CD4-positive, alpha-beta T cell treated with Interleukin-17A for 4 hours (primary cell): ENCODE results near the gene RXRA.

ENCODE experiments used
- DNase-seq: peaks from one replicate; pipeline ENCODE4 v3.0.0-alpha.2; 2020; ENCODE audit warnings: mixed read lengths

Gene RXRA

DNA sequence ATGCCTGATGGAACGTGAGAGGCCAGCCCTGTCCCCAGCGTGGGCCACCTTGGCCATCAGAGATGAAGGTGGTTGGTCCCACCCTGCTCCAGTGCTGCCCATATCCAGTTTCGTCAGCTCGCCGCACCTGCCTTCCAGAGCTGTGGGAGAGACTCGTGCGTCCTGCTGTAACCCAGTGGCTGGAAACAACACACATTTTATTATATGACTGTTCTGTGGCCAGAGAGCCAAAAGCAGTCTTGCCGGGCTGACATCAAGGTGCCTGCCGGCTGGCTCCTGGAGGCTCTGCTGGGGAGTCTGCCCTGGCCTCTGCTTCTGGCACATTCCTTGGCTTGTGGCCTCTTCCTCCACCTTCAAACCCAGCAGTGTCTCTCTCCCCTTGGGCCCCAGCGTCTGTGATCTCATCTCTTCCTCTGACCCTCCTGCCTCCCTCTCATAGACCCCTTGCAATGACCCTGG lies 94.7 kb downstream of the RXRA start:
- DNase-seq: no peak

DNA sequence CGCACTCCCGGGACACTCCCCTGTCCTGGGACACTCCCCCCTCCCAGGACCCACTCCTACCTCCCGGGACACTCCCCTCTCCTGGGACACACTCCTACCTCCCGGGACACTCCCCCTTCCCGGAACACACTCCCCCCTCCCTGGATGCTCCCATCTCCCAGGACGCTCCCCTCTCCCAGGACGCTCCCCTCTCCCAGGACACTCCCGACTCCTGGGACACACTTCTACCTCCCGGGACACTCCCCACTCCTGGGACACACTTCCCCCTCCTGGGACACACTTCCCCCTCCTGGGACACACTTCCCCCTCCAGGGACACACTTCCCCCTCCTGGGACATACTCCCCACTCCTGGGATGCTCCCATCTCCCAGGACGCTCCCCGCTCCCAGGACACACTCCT lies 95.6 kb downstream of the RXRA start:
- DNase-seq: no peak

DNA sequence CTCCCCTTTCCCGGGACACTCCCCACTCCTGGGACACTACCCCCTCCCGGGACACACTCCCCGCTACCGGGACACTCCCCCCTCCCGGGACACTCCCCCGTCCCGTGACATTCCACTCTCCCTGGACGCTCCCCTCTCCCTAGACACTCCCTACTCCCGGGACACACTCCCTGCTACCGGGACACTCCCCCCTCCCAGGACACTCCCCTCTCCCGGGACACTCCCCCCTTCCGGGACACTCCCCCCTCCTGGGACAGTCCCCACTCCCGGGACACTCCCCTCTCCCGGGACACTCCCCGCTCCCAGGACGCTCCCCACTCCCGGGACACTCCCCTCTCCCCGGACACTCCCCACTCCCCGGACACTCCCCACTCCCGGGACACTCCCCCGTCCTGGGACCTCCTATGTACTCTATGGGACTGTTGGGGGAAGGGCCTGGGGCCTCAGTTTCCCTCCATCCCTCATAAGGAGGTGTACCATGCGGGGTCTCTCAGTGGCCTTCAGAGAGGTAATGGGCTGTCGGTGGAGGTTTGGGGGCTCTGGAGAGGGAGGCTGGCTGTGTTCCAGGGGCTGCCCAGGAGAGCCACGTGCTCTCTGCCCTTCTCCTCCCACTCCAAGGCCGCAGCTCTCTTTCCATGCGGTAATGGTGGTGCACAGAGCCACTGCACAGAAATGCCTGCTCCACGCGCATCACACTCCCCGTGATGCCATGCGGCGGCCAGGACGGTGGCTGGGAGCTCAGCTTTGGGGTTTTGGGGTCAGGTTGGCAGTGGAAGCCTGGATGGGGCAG lies 96.2 kb downstream of the RXRA start:
- no peak for DNase-seq

DNA sequence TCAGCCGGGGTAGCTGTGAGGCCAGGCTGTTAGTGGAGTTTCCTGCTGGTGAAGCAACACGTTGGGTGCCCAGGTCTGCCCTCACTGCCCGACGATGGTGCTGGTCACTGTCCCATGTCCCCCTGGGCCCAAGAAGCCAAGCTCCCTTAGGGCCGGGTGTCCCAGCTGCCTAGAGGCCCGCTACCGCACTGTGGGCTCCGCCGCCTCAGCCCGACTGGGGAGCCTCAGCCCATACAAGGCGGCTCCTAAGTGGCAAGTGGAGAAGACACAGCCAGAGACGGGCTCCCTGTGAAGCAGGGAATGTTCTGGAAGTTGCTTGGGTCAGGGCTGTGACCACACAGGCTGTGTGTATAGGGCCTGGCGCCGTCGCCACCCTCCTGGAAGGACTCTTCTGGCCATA lies 96.9 kb downstream of the RXRA start:
- DNase-seq: no peak

DNA sequence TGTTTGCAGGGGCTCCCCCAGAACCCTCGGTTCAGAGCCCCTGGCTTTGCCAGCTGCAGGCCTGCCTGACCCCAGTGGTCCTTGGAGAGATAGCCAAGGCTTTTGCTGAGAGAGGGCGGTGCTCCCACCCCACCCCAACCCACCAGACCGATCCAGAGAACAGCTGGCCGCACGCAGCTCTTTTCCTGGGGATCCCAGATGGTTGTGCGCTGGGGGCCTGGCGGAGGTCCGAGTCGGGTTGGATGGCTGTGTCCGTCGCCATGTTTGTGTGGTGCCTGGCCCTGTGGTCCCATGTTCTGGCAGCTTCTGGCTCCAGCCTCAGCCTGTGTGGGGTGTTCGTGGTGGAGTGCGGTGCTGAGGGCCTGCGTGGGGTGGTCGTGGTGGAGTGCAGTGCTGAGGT lies 97.5 kb downstream of the RXRA start:
- DNase-seq: no peak

DNA sequence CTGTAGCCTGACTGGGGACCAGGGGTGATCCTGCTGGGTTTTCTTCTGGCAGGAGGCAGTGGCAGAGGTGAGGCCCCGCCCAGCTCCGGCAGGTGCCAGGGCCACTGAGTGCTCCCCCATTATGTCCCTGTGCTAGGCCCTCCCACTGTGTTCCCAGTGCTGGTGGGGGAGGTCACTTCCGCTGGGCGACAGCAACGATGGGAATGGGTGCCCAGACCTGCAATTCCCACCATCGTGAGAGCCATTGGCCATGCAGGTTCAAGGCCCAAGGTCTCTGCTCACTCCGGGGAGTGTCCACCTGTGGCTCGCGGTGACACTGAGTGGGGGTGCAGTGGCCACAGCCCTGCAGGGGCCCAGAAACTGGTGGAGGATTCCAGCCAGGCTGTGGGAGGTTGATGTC lies 98.6 kb downstream of the RXRA start:
- no peak for DNase-seq

DNA sequence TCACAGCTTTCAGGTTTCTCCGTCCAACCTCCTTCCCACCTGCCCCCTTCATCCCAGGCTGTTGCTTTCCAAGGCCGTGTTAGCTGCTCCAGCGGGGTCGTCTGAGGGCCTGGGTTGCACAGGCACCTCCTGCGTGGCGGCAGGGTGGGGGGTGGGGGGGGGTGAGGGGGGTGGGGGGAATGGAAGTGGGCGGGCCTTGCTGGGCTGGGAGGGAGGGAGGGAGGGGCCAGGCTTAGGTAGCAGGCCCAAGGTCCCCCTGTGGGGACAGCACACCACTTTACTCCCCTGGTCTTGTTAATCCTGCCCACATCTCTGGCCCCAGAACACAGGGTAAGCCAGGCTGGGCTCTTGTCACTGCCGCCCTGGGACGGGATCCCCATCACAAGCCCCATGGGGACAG lies 99.1 kb downstream of the RXRA start:
- DNase-seq: no peak

DNA sequence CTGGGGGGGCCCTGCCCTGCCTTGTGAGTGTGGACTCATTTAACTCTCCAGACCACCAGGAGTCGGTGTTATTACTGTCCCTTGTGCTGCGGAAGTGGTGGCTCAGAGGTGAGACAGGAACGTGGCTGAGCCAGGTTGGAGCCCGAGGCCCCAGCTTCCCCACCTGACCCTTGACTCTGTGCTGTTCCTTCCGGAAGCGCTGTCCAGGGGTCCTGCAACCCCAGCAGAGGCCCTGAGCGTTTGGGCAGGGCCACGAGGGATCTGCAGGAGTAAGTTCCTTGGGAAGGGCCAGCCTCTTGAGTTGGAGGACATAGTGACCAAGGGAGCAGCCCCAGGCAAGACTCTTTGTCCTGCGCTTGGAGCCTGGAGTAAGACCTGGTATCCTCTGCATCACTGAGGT lies 99.6 kb downstream of the RXRA start:
- DNase-seq: no peak

DNA sequence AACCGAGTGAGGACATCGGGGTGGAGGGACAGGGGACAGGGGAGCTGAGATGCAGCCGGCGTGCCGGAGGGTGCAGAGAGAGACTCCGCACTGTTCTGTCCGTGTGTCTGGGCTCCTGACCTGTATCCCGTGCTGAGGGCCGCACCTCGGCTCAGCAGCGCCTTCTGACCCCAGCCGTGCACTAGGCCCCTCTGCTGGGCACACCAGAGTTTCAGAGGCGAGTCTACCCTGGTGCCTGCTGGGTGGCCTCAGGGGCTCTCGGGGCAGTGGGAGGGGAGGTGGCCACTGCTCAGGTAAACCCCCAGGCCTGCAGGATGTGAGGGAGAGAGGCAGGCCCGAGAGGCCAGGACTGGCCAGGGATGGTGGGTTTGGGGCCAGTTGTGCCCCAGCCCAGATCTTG lies 100.2 kb downstream of the RXRA start:
- no peak for DNase-seq

DNA sequence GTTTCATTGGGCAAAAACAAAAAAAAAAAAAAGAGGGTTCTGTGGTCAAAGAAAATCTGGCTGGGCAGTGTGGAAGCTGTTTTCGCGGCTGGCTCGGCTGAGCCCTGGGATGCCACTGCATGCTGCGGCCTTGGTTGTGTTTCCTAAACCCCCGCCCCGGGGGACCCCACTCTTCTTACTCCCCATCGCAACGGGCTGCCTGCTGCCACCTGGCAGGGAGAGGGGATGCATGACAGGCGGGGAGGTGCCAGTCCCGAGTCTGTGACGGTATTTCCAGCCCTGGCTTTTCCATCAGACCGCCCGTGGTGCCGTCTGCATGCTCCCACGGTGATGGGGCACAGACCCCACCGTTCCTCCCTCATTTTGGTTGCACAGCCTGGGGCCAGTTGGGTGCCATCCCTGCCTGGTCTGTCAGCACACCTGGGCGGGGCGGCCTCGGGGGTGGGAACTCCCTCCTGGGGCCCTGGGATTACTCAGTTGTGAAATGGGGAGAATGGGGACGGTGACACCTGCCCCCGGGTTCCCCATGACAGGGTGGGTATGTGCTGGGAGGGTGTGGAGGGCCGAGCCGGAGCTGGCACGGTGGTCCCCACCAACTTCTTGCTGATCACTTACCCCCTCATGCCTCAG lies 101.0 kb downstream of the RXRA start:
- DNase-seq: no peak

DNA sequence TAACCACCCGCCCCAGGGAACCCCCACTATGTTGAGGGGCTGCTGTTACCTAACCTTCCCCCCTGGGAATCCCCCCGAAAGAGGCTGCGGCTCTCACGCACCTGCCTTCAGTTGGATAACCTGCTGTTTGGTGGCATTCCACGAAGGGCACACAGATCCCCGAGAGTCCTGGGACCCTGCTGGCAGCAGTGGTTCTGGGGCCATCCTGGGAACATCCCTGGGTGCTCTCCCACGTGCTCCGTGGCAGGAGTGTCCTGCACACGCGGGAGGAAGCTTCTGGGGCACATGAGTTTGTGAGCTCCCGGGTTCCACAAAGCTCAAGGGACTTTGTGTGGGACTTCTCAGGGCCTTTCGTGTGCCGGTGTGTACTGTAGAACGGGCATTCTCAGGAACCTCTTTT lies 102.3 kb downstream of the RXRA start:
- DNase-seq: no peak

DNA sequence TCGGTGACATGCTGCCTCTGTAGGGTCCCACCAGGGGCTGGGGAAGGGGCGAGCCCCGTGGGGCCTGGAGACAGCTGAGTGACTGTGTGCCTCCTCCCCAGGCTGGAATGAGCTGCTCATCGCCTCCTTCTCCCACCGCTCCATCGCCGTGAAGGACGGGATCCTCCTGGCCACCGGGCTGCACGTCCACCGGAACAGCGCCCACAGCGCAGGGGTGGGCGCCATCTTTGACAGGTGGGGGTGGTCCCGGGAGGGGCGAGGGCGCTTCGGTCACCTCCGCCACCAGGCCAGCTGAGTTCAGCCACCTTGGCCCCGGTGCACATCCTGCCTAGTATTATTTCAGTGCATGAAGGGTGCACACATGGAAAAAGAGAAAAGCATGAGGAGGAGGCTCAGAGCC lies 102.8 kb downstream of the RXRA start:
- no peak for DNase-seq

DNA sequence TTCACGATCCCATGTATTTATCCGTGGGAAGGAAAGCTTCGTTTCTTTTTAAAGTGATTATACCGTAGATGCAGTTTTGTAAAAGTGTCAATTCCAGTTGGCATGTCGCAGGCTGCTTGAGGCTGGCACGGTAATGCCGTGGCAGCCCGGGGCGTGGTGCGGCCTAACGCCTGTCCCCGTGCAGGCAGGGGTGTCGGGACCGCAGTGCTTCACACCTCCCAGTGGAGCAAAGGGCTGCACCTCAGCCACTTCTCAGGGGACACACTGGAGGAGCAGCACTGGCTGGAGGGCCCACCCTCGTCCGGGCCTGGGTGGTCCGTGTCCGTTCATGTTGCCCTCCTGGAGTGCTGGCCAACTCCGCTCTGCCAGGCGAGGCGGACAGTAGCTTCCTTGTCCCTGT lies 103.2 kb downstream of the RXRA start:
- DNase-seq: no peak

DNA sequence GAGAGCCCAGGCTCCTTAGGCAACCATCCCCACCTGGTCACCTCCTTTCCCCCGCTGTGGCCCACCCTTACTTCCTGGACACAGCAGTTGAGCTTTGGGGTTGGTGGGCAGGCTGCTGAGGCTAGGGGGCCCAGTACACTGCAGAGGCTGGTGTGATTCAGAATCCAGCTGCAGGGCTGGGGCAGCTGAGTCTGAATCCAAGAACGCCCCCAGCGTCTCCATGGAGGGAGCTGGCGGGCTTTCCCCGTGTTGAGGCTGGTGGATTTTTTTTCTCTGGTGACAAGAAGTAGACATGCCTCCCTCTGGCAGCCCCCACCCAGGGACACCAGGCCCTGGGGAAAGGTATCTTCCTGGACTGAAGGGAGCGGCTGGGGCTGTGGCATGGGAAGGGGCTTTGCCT lies 104.8 kb downstream of the RXRA start:
- no peak for DNase-seq

DNA sequence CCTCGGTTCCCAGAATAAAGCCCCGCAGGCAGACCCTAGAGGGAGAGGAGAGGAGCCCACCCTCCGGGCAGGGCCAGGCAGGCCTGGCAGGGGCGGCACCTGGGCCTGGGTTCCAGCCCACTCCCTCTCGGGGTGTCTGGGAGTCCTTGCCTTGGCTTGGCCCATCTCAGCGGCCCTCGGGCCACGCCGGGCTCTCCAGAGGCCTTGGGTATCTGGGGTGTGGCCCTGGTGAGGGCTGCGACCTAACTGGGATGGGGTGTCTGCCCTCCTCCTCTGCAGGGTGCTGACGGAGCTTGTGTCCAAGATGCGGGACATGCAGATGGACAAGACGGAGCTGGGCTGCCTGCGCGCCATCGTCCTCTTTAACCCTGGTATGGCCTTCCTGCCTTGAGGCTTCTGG lies 105.4 kb downstream of the RXRA start:
- DNase-seq: no peak

DNA sequence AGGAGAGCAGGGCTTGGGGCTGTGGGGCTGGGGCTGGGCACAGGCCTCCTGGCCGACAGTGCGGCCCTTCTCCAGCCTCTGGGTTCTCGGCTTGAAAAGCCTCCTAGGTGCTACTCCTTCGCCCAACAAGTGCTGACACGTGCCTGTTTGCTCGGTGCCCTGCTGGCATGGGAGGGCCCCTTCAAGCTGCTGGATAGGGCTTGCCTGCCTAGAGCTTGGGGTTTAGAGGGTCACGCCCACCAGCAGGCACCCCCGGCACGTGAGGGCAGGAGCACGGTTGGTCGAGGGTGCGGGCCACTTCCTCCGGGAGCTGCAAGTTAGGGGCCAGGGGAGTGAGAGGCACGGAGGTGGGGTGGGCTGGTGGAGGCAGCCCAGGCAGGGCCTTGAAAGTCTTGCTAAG lies 106.2 kb downstream of the RXRA start:
- no peak for DNase-seq

DNA sequence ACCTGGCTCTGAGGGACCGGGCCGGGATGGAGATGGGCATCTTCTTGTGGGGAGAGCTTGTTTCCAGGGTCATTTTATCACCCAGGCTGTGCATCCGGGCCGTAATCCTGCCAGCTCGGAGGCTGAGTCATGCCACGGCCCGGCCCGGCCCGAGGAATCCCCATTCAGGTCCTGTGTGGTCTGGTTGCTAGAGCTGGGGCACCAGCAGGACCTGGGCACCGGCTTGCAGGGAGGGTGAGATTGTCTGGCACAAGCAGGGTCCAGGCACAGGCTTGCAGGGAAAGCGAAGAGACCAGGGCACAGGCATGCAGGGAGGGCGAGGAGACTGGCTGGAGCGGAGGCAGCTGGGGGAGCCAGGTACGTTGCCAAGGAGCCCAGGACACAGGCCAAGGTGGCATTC lies 106.8 kb downstream of the RXRA start:
- DNase-seq: no peak

DNA sequence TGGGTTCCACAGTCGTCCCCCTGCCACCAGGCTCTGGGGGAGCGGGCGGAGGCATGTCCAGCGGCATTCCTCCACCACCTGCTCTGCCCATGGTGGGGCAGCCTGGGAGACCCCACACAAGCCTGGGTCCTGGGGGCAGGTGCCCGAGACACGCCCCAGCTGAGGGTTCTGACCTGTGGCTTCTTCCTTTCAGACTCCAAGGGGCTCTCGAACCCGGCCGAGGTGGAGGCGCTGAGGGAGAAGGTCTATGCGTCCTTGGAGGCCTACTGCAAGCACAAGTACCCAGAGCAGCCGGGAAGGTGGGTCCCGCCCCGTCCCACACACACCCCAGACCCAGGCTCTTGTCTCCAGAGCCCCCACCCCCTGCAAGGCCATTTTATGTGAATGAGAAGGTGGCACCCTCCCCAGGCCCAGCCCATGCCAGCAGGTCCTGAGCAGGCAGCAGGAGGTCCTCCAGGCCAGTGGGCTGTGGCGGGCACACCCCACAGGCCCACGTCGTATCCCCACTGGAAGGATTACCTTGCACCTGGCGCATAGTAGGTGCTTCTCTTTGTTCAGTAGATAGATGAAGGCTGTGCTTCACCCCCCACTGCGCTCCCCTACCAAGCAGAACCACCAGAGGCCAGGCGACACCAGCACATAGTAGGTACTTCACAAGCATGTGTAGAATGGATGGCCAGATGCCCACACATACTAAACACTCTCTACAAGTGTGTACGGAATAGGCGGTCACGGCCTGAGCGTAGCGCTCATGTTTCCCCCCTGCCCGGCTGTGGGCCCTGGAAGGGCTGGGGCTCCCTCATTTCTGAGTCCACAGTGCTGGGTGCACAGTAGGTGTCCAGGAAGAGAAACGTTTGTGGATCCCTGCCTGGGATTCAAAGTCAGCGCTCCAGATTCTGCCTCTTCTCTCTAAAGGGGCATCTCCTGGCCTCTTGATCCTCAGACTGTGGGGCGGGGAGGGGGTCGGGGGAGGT lies 107.9 kb downstream of the RXRA start:
- no peak for DNase-seq

DNA sequence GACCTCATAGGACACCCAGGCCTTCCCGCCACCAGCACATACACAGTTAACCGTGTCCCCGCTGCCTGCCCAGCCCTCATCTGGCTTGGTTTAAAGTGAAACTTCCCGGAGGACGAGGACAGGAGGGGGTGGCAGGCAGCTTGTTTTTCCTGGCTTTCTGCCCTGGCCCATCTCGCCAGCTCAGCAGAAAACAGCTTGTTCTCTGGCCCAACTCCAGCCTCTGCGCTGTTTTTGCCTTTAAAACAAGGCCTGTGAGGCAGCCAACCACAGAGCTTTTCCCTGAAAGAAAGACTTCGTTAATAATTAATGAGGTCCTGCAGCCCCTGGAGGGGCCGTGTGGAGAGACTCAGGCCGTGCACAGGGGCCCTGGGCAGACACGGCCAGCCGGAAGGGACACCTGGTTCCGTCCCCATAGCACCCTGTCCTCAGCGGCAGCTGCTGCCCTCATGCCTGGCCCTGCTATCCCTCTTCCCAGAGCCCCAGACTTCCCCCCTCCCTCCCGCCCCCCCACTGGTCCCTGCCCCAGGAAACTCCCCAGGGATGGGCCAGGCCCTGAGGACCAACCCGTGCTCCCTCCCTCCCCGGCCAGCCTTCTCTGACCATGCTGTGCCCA lies 108.7 kb downstream of the RXRA start:
- no peak for DNase-seq

DNA sequence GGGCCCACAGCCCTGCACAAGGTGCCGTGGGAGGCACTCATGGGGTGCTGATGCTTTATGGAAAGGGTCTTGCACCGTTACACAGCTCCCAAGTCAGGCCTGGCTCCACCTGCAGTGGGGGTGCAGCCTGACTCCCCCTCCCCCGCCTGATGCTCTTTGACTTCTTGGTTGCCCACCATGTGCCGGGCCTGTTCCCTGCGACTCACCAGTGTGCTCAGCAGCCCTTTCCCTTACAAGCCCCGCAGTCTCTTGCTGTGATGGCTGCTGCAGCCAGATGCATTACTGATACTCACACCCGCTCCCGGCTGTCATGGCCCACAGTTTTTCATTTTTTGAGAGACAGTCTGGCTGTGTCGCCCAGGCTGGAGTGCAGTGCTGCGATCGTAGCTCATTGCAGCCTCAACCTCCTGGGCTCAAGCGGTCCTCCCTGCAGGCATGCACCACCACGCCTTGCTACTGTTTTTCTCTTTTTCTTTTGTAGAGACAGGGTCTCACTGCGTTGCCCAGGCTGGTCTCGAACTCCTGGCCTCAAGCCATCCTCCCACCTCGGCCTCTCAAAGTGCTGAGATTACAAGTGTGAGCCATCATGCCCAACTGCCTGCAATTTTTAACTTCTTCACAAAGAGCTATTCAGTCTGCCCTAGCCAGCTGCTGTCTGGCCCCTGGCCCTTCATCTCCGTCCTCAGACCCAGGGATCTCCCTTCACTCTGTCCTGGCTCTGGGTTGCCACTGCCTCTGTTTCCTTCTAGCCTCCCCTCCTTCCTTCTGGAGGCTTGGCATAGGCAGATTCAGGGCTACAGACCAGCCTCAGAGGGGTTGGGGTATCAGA lies 109.5 kb downstream of the RXRA start:
- no peak for DNase-seq

DNA sequence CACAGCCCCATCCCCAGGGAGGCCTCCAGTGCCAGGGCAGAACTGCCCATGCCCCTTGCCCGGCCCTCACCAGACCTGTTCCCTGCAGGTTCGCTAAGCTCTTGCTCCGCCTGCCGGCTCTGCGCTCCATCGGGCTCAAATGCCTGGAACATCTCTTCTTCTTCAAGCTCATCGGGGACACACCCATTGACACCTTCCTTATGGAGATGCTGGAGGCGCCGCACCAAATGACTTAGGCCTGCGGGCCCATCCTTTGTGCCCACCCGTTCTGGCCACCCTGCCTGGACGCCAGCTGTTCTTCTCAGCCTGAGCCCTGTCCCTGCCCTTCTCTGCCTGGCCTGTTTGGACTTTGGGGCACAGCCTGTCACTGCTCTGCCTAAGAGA lies 110.1 kb downstream of the RXRA start:
- no peak for DNase-seq

DNA sequence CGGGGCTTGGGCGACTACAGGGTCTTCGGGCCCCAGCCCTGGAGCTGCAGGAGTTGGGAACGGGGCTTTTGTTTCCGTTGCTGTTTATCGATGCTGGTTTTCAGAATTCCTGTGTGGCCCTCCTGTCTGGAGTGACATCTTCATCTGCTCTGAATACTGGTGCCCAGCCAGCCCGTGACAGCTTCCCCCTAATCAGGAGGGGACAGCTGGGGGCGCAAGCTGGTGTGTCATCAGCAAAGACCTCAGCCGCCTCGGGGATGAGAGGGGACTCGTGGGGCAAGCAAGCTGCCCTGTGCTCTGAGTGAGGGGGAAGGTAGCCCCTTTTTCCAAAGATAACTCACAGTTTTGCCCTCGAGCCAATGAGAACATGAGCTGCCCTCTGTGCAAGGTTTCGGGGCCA lies 110.7 kb downstream of the RXRA start:
- no peak for DNase-seq
